NCI-H774 (cell line): ENCODE data around the gene UNC79.
A peak's percentile ranks its signal among the peaks of the same experiment; 100 is the strongest.

Experiments used
- DNase-seq: peaks from one replicate; lab custom pipeline; 2025; lab: John Stamatoyannopoulos, UW

UNC79 gene

DNA sequence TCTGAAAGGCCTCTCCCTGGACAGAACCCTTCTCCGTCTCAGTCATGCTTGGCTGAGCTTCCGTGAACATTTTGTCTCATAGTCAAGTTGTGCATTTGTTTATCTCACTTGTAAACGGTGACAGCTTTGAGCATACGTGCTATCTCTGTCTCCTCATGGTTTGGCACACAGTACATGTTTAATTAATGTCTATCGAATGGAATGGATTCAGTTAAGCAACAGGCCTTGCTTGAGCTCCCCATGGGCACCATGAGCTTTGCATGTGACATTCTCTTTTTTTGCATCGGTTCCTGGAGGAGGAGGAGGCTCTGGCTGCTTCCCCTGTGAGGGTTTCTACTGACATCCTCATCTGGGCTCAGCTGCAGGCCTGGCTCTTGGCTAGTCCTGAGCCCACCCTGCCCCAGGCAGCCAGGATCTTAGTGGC is 277.6 kb downstream of the UNC79 start:
- DNase-seq = no peak

DNA sequence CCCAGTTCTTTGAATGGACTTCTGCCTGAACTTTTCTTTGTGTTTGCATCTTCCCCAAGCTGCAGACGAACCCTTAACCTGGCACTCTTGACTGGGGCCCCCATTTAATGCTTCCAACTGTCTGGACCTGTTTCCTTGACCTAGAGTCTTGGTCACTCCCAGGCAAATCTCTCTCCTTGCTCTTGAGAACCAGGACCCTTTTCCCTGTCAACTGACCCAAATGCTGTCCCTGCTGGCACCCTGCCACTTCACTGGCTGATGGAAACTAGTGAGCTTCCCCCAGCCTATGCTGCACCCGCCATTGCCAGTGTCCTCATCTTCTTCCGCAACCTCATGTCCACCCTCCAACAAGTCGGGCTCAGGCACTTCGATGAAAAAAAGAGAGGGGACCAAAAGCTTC is 278.1 kb downstream of the UNC79 start:
- DNase-seq = no peak

GRCh38 chr14:93709249-93709648 is 278.5 kb downstream of the UNC79 start:
- no peak for DNase-seq

- no peak for DNase-seq
Measured at GRCh38 chr14:93712079-93712837, 281.5 kb downstream of the UNC79 start.

DNA sequence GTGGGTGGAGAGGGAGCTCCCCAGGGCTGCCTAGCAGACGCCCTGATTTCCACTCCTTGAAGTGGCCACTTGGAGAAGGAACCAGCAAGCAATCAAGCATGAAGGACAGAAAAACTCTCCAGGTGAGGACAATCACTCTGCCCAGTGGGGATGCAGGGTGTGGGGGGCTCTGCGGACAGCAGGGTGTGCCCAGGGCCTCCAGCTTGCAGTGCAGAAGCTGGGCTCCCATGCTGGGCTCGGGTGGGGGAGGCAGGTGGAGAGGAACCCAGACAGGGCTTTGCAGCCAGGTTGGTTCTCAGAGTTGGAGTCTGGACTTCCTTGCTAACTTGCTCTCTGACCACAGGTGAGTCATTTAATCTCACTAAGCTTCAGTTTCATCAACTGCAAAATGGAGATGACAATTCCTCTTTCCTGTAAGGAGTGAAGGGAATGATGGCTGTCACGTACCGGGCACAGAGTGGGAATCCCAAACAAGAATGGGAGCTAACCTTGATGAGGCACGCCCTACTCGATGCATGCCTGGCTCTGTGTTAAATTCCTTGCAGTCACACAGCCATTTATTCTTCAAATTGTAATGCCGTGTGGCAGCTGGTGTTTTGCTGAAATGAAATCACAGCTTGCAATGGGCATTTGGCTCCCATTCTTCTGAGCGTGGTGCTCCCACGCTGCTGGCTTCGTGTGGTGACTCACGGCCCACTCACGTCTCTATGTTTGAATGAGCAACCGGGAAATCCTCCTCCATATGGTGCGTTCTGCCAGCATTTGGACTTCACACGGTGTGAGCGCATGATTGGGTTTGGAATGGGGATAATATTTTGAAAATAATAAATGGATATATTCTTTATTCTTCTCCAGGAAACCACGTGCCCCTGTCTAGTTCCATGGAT is 282.3 kb downstream of the UNC79 start:
- DNase-seq = peak; percentile 11

DNA sequence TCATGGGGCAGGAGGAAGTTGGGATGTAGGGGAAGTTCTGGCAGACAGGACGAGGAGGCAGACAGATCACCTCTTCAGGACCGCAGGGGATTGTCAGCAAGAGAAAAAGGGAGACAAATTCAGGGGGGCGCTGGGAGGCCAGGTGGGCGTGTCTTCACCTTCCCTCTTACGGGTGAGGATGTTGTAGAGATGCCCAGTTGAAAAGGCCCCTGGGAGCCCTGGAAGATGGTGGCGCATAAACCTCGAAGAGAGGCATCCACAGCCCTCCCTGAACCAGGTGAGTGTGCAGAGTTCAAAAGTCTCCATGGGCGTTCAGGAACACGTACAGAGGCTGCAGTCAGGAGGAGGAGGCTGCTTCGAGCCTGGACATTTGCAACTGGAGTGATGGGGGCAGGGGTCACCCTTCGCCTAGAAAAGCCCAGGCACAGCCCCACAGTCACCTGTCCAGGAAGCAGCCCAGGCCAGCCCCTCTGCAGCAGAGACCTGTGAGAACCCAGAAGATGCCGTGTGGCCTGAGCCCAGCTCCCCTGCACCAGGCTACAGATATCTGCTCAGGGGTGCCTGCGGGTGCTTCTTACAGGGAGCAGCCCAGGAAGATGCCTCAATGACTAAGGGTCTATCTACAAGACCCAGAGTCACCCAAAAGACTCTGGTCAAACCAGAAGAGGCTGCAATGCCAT is 283.1 kb downstream of the UNC79 start:
- DNase-seq = no peak

DNA sequence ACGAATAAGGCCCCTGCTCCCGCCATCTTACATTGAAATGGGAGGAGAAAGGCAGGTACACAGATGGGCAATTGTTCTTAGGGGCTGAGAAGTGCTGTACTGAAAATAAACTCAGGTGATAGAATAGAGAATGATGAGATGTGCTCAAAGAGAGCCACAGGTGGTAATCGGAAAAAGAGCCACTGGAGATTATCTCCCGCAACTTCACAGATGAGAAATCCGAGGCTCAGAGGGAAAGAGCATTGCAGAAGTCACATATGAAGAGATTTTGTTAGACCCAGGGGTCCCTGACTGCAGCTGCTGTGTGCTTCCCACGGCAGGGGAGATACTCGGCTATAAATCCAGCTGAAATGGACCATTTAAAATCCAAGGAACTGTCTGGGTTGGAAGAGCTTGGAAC is 283.9 kb downstream of the UNC79 start:
- DNase-seq = no peak

DNA sequence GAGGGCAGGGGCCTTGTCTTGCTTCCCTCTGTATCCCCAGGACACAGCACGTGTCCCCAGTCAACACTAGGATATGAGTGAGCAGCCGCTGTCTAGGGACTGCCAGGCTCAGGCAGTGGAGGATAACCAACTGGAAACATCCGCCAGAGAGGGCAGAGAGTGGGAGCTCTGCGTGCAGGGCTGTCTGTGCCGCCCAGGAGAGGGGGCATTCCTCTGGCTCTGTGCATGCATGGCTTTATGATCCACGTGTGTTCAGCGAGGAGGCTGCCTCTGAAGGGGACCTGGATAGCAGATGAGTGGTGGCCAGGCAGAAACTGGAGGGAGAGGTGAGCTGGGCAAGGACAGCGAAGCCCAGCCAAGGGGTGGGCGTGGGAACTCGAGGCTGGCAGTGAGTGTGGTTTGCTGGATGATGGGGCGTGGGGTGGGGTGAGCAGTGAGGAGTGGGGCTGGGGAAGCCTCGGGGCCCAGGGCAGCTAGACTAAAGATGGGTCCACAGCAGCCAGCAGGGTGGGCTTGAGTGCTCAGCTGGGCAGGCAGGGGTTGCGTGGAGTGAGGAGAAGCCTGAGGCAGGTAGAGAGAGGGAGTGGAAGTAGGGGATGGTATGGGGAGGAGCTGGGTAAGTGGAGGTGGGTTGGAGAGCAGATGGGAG is 284.7 kb downstream of the UNC79 start:
- DNase-seq = no peak

DNA sequence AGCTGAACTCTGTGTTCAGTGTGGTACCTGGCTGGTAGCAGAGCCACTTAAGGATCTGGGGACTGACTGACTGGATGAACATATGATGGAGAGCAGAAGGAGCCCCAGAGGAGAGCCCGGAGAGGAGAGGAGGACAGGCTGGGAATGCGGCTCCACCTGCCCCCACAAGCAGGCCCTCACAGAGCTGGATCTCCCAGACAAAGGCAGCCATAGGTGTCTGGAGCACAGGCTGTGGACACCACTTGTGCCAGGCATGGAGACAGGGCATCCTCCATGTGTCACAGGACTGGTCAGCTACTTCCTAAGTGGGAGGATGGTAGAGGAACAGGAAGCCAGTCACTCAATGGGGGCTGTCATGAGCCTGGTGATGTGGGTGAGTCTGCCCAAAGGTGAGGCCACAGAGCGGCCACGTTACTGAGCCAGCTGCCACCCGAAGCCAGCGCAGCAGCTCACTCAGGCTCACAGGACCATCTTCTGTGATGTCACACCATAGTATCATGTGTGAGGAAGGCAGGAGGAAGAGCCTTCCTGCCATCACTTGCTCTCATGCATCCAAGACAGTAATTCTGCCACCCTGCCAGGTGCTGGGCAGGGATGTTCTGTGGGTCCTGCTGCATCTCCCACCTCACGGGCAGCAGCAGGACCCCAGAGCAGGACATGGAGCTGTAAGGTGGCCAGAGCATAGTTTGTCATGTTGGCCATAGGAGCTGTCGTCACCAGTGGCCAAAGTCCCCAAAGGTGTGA is 285.4 kb downstream of the UNC79 start:
- no peak for DNase-seq

GRCh38 chr14:93716746-93717667 is 286.3 kb downstream of the UNC79 start:
- DNase-seq = no peak

- no peak for DNase-seq
Measured at GRCh38 chr14:93717668-93718320, 287.1 kb downstream of the UNC79 start.

DNA sequence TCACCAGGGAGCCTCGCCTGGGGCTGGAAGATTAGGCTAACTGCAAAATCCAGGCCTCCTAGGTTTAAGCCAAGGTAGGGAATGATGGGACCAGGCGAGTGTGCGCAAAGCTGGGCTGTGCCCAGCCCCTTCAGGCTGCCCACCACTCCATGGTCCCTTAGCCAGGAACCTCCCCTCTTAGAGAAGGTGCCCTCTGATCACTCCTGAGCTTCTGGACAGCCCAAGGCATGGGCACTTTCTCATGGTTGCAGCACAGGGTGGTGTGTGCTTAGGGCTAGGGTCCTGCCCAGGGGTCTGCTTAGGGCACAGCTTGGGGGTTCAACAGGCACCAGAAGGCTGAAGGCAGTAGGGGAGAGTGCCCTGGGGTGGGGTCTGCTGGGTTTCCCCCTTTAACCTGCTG is 288.5 kb downstream of the UNC79 start:
- no peak for DNase-seq

DNA sequence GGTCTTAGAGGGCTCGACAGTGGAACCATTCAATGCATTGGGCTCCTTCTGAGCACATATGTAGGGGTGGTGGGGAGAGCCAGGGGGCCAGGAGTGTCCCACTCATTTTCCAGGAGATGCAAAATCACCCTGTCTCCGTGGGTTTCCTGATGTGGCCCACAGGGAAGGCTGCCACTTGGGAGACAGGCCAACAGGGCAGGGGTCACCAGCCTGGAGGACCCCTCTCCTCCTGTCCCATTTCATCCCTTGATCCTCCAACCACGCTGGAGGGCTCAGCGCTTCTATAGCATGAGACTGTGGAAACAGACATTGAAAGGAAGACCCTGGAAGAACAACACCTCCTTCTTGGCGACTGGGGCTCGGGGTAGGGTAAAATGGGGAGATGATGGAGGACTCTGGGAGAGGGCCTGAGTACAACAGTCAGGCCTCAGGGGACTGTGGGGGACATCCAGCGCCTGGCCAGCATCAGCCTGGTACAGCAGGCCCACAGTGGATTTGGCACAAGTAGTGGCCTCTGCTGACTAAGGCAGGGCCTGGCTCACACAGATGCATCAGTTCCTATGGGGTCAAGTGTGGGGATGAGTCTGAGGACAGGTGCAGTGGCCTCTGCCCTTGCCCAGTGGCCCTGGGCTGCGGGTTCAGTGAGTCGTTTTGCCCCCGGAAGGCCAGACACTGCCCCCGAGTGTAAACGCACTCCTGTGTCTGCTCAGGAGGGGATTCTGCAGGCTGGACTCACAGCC is 289.5 kb downstream of the UNC79 start:
- no peak for DNase-seq

DNA sequence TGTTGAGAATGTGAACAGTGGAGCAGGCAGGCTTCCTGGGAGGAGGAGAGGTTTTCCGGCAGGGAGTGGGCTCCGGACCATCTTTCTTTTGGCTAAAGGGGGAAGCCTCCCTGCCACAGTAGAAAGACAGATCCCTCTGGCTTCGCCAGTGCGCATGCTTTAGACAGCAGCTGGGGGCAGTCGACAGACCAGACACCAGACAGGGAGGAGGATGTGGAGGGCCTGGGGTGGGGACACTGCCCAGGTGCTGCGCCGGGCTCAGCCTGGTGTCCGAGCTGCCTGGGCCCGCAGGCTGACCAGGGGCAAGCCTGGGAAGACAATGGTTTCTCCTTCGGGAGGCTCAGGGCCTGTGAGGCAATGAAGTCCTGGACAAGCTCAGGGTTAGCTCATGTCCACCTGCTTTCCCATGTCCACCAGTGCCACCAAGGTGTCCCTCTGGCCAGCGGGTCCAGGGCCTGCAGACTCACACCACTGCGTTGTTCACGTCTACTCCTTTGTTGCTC is 290.3 kb downstream of the UNC79 start:
- DNase-seq = no peak

DNA sequence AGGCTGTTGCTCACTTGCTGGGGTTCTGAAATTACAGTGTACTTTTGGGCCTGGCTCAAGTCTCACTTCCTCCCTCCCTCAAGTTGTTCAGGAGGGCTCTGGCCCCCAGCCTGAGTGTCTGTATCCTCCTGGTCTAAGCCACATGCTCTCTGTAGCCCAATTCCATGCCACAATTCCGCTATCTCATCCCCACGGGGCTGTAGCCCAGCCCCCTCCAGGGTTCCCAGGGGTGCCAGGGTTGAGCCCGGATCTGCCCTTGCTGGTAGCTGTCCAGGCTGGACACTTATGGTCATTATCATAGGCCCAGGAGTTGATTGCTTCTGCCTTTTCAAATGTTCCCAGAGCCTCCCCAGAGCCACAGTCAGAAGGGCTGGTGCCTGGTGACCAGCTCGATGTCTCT is 292.3 kb downstream of the UNC79 start:
- no peak for DNase-seq

DNA sequence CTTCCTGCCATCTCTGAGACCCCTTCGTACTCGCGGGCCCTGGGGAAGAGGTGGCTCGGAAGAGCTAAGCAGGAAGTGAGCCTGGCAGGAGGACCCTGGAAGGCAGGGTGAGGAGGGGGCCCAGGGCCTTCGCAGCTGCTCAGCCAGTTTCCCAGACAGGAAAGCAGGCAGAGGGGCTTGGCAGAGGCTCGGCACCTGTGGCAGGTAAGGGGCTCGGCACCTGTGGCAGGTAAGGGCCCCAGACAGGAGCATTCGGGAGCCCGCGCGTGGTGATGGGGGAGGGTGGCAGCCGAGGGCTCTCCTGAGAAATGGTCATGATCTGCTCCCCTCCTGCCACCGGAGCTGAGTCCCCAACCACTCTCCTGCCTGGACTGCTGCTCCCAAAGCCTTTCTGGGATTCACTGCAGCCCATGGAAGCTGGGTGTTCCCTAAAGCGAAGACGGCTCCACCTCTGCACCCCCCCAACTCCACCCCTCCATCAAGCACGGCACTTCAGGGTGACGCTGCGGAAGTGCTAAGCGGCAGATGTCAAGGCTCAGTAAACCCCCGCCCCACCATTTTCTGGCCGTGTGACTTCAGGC is 294.4 kb downstream of the UNC79 start:
- DNase-seq = no peak

DNA sequence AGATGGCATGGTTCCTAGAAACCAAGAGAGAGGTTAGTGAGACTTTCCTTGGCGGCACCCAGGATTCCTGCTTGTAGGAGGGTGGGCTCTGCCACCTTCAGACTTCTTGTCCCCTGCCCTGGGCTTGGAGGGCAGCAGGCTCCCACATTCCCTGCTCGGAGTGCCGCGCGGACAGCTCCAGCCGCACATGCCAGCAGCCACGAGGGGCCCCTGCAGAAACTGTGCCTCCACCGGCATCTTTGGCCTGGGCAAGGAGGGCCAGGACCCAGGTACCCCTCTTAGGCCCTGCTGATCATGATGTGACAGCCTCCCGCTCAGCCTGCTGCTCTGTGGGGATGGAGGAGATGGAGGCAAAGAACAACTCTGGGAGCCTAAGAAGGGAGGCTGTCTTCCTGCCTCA is 295.3 kb downstream of the UNC79 start:
- no peak for DNase-seq

GRCh38 chr14:93727039-93727740 is 296.5 kb downstream of the UNC79 start:
- DNase-seq = no peak
